ENCODE measurements around the gene BPHL.
"Not testable (repeated sequence)": the region's sequence is repeated elsewhere in the genome, so short reads cannot be mapped to it uniquely, and the experiment has no call there.

BPHL gene

DNA sequence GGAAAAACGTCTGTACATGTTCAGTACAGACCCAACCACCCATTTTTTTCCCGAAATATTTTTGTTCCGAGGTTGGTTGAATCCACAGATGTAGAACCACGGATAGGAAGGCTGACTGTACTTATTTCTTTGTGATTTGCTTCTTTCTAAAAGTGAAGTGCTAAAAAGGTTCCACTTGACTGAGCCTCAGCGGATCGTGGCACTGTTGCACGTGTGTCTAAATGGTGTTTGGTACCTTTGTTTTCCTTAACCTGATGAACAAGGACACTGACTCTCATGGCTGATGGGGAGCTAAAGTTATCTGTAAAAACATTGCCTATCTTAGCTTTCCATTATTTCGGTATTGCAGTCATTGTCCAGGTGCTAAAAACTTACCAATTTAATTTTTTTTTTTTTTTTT is 6.2 kb downstream of the BPHL start:
- DNase-seq = no peak

DNA sequence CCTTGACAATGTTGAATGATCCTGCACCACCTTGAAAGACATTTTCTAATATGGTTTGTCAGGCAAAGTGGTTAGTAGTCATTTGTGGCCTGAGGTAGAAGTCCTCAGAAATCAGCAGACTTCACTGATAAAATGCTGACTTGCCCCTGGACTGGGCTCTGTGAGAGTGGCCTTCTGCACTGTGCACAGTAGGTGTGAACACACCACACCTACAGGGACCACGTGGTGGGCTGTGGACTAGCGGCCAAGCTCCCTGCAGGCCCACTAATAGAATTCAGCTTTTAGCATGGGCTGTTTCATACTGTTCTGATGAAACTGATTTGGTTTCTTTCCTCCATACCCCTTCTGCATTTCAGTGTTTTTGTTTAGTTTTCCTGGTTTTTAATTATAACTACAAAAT is 7.3 kb downstream of the BPHL start:
- no peak for DNase-seq

DNA sequence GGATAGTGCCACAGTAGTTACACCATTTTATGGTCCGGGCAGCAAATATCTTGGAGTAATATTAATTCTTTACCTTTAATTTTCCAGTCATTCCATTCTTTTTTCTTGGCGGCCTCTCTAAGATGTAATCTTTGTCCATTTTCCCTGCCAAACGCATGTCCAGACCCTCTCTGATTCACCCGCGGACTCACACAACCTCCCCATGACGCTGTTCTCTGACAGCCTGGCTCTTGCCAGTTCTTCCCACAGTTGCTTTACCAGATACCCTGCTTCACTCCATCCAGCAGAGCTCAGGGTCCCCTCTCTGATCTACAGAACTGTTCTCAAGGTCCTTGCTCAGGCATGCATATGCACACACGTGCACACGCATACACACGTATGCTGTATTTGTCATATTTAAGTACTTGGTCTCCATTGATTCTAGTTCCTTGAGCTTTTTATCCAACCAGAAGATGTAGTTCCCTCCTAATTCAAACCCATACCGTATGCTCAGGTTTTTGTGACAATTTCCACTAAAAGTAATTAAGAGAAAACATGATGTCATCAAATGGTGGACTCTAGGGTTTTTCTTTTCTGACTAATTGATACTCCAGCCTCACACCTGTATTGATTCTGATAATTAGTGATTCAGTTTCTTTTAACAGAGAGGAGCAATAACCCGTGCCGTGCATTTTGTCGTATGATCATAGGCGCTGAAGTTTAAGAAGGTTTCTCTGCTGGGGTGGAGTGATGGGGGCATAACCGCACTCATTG is 10.0 kb downstream of the BPHL start:
- DNase-seq = no peak

DNA sequence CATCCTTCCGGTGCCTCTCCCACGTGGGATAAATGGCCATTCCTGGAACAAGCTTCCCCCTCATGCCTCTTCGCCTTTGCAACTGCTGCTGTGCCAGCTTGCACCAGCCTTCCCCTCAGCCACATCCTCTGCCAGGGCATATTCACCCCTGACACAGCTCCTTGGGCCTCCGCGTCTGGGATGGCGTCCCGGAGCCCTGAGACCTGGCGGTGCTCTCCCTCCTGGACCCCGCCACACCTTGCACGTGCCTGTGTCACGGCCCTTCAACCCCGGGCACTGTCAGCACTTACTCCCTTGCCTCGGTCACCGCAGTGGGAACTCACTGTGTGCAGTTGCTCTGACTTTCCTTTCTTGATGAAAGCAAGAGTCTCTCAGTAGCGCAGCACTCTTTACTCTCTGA is 13.2 kb downstream of the BPHL start:
- DNase-seq = no peak

DNA sequence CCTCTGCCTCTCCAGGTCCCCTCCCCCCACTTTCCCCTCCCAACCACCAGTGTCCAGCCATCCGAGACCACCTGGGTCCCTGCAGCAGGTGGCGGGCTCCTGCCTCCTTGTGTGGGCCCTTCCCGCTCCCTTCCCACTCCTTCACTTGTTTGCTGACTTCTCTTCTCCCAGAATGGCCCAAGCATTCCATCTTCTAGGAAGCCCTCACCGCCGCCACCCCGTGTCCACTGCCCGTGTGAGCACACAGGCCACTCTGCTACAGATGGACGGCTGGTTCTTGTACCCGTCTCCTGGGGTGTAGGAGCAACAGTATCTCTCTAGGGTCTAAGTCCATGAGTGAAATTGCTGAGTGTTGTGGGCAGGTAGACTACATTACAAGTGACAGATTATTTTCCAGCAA is 15.0 kb downstream of the BPHL start:
- DNase-seq = no peak

DNA sequence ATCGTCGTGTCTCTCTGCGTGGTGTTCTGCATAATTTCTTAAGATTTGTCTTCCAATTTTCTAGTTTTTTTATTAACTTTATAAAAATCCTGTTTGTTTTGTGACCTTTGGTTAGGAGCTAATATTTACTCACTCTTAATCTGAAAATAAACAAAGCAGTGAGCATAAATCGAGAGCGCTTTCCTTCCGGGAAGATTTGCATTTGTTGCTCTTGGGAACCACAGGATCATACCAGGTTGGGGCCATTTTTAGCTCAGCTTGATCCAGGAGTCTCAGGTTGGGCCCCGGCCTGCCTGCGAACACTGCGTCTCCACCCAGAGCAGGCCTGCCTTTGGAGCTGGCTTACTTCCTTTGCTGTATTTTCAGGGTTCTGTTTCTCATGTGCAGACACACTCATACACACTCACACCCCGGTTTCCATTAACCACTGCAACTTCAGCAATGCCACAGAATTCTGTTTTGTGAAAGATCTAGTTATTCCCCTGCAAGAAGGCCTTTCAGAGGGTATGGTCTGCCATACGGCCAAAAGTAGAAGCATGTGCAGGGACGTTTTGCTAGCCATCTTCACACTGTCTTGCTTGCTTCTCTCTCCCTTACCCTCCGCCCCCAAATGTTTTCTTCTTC is 17.3 kb downstream of the BPHL start:
- no peak for DNase-seq

DNA sequence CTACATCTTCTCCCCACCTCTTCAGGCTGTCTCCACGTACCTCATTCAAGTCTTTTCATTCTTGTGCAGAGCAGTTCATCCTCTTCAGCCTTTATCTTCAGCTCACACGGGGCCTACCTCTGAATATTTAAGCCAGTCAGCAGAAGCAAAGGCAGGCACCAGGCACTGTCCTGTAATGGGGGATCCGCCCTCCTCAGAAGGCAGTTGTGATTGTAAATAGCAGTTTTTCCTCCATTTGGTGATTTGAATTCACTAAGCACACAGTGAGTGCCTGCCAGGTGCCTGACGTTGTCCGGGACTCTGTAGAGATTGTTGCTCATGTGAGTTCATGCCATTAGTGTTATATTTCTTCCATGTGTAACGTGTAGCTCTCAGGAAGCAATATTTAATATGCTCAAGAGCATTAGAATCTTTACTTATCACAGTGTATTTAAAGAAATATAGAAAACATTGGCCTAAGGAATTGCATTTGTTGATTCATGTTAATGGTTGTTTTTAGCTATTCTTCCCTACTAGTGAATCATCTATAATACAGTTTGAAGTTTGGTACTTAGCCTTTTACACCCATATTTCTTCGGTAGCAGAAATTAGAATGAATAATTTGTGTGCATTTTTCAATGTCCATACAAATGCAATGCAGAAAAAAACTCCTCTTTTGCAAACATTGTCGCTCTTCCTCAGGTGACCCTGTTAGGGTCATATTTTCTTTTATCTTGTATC is 17.9 kb downstream of the BPHL start:
- DNase-seq = no peak

DNA sequence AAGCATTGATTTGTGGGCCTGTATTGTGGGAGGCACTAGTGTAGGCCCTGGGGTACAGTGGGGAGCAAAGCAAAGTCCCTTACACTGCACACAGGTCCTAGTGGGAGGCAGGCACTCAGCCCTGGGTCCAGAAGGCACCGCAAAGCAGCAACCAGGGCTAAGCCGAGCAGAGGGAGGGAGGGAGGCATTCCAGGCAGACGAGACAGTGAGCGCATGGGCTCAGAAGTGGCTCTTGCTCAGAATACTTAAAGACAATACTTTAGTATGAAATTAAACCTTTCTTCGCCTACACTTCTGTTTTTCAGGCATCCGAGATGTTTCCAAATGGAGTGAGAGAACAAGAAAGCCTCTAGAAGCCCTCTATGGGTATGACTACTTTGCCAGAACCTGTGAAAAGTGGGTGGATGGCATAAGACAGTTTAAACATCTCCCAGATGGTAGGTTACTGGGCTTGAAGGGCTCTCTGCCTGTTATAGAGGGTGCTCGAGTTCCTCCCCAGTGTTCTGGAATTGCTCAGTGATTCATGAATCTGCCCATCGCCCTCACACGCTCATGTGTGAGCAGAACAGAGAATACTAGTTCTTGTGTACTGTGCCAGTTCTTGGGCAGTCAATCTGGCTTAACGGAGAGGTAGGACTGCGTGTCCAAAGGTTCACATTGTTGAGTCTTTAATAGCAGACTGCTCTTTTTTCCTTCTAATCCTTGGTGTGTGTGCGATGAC is 18.7 kb downstream of the BPHL start:
- no peak for DNase-seq

DNA sequence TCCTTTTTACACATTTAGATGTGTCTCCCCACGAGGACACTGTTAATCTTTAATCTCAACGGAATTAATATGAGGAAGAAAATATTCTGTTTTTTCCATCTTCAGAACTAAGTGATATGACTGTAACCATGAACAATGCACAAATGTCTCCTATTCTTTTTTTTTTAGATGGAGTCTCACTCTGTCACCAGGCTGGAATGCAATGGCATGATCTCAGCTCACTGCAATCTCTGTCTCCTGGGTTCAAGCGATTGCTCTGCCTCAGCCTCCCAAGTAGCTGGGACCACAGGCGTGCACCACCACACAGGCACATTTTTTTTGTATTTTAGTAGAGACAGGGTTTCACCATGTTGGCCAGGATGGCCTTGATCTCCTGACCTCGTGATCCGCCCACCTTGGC is 19.4 kb downstream of the BPHL start:
- not testable (repeated sequence) for DNase-seq

DNA sequence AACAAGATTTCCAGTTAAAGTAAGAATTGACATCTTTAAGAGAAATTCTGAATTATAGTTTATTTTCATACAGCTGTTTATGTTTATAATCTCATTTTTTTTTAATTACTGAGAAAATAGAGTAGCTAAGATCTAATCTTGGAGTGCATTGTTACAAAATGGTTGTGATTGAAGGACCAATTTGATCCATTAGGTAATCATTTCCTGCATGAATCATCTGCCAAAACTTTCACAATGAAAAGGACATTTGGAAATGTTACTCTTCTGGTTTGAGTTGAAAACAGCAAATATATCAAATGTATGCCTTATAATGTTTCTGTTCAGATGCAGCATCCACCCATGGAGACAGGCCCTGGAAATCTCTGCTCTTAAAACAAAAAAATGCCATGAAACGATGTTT is 19.8 kb downstream of the BPHL start:
- no peak for DNase-seq

DNA sequence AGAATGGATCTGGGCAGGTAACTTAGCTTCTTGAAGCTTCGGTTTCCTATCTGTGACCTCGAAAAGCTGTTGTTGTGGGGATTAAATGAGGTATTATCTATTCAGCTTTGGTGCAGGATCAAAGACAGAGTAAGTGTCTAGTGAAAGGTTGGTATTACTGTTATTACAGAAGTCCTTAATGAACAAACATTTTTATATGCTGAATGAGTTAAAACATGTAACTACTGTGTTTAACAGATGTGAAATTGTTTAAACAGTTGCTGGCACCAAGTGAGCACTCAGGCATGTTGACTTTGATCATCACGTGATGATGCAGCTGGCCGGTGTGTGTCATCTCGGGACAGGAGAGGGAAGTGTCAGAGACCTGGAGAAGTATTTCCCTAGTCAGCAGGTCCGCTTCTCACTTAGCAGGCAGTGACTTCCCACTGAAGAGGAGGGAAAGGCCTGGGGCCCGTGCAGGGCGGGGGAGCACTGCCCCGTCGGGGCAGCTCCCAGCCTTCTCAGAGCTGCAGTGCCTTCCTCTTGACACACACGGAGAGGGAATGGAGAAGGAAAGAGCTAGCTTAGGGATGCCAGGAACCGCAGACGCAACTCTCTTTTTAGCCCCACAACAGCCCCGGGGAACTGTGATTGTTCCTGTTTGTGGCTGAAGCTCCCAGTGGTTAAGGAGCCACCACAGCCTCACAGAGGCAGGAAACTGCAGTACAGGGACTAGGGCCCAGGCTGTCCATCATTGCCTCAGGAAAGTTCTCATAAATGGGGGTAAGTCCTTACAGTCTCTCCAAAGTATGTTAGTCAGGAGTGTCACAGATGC is 20.8 kb downstream of the BPHL start:
- DNase-seq = no peak

DNA sequence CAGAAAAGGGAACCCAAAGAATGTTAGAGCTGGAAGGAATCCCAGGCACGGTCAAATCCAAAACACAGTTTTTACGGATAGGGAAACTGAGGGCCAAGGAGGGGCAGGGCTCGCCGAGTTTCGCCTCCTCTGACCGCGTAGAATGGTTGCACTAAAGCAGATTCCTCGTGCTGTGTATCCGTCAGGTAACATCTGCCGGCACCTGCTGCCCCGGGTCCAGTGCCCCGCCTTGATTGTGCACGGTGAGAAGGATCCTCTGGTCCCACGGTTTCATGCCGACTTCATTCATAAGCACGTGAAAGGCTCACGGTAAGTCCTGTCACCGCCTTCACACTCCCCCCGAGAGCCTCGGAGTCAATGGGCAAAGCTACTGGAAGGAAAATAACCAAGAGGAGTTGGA is 21.7 kb downstream of the BPHL start:
- DNase-seq = no peak

DNA sequence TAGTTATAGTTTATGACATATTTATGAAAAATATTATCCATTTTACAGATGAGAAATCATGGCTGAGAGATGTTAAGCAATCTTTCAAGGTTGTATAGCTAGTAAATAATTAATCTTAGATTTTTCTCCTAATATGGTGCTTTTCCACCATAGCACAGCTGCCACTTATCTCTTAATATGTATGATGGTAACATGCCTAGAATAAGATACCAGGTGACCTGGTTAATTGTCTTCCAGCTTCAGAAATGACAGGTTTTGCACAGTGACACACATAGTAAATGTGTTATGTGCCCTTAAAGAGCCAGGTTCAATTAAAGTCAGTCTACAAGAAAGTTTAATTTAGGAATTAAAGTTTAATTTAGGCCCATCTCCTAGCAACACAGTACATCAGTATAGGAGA is 24.0 kb downstream of the BPHL start:
- DNase-seq = no peak

DNA sequence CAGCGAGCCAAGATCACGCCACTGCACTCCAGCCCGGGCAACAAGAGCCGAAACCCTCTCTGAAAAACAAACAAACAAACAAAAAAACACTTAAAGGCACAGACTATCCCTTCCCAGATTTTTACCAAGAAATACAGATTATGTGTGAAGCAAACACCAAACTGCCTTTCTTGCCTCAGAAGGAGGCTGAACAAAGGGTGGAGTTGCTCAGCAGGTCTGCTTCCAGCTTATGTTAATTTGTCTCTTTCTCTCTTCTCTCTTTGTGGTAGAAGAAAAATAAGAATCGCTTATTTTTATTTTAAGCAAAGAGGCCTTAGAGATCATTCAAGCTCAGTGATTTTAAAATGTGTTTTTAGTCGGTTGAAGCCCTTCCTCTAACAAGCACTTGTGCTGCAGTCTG is 24.6 kb downstream of the BPHL start:
- DNase-seq = no peak

DNA sequence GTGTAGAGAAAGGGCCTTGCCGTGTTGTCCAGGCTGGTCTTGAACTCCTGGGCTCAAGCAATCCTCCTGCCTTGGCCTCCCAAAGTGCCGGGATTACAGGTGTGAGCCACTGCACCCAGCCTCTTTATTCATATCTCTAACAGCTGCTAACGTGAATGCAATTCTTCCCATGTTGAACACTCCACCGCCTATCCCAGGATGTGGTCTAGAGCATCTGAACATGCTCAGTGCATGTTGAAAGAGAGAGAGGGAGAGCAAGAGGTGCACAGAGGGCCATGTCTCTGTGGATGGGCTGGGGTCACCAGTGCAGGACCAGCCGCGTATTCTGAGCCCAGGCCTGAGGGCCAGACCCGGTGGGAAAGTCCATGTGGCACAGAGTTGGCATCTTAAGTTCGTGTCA is 26.1 kb downstream of the BPHL start:
- no peak for DNase-seq

DNA sequence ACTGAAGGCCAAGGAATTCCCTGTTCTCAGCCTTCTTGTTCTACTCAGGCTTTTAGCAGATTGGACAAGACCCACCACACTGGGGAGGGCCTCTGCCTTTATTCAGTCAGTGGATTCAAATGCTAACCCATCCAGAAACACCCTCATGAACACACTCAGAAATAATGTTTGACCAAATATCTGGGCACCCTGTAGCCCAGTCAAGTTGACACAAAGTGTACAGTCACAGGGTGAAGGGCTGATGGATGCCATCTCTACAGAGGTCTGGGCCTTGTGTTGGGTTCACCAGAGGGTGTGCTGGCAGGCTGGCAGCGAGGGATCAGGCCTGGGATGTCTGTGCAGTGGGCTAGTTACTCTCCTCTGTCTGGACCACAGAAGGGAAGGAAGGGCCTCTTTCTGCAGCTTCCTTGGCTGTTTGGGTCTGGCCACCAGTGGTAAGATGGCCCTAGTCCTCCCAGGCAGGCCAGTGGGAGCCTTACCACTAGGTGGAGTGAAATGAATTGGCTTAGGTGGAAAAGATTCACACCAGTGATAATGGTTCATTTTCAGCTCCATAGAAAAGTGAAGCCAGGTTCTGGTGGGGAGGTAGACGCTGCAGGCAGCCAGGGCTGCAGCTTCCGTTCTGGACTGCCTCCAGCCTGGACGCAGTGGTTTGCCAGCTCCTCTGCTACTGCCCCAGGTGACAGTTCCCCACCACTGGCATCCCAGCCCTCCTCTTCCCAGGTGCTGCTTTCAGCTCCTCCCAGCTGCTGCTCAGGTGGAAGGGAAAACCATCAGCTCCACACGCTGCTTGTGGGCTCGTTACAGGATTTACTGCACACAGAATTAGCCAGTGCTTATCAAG is 29.6 kb downstream of the BPHL start:
- DNase-seq = no peak

DNA sequence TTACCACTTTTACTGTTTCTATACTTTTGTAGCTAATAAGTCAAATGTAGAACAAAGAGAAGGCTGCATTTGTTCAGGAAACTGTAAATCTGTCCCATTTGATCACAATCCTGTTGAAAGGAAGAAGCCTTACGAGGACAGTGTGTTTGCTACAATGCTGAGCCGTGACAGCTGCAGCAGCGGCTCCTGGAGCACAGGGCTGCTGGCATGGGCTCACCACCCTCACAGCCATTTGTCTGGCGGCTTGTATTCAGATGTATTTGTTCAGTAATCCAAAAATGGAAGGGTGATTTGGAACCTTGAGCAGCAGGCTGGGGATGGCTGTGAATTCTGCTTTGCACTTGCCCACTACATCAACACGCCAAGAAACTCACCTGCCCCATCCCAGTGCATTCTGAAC is 33.2 kb downstream of the BPHL start:
- no peak for DNase-seq

DNA sequence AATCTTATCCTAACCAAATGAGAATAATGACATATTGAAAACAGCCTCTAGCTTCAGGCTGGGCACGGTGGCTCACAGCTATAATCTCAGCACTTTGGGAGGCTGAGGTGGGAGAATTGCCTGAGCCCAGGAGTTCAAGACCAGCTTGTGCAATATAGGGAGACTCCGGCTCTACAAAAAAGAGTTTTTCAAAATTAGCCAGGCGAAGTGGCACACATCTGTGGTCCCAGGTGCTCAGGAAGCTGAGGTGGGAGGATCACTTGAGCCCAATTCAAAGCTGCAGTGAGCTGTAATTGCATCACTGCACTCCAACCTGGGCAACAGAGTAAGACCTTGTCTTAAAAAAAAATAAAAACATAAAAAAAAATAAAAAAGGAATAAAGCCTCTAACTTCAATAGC is 34.2 kb downstream of the BPHL start:
- no peak for DNase-seq

DNA sequence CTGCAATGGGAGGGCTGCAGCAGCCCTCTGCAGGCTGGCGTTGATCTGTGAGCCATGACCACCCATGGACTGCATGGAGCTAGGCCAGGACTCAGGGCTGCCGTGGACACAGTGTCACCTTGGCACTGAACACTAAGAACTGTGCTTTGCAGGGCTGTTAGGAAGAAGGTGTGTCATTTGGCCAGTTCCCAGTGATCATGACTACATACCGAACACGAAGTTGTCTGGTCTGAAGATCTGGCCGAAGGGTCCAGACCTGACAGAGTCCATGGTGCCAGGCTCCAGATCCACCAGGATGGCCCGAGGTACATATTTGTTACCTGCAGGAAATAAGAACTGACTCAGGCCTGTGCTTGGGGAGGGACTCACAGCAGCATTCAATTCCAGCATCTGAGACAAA is 36.9 kb downstream of the BPHL start:
- not testable (repeated sequence) for DNase-seq

DNA sequence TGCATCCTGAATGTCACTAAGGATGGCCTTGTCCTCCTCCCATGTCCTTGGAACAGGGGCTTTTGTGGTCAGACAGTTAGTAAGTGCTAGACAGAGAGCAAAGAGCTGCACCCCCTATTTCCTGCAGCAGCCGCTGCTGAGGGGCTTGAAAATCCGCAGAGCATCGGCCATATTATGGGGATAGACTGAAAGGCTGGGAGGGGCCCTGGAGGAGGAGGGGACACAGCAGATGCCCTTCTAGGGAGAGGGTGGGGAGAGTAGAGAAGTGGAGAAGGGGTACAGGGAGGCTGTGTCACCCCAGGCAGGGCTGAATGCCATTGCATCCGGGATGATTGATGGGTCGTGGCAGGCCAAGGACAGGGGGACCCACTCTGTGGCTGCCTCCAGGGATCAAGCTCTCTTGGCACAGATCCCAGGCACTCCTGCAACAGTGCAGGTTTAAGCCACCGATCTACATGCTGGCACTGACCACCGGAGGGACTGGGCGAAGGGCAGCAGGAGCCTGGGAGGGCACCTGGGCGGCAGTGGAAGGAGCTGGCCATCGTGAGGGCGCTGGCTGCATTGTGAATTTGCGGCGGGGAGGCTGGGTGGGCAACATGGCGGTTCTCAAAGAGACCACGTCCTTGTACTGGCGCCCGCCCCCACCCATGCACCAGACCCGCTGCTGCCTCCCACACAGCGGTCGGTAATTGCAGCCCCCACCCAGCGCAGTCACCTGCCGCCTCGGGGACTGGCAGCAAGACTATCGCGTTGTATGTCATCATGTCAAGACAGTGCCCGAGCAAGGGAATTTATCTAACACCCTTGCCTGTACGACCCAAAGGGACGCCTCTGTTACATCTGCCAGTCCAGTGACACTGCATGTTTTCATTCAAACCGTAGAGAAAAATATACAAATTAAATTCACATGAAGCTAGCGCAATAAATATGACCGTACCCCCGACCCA is 37.9 kb downstream of the BPHL start:
- DNase-seq = not testable (repeated sequence)

Data from NCI-H1930 (cell line).